HG03060 (cell line): ENCODE results near the gene ZBTB8A.
"Not testable (repeated sequence)": the region's sequence is repeated elsewhere in the genome, so short reads cannot be mapped to it uniquely, and the experiment has no call there.

Experiments
- ATAC-seq: cut with Tn5 transposase; IDR thresholded peaks from one replicate; pipeline ENCODE4 v1.9.1; 2021; ENCODE audit warnings: low read depth, moderate number of reproducible peaks; ENCODE audit not compliant: unreplicated experiment

Gene ZBTB8A

DNA sequence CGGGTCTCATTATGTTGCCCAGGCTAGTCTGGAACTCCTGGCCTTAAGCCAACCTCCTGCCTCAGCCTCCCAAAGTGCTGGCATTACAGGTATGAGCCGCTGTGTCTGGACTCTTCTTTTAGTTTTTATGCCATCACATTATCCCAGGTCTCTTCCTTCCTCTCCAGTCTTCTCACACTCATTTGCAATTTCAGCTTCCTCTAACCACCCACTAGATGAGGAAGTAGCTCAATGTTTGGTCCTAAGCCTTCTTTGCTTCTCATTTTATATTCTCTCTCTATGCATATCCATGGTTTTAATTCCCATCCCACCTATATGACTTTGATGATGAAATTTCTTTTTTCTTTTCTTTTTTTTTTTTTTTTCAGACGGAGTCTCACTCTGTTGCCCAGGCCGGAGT, 3.1 kb upstream of the ZBTB8A start:
- no peak for ATAC-seq

DNA sequence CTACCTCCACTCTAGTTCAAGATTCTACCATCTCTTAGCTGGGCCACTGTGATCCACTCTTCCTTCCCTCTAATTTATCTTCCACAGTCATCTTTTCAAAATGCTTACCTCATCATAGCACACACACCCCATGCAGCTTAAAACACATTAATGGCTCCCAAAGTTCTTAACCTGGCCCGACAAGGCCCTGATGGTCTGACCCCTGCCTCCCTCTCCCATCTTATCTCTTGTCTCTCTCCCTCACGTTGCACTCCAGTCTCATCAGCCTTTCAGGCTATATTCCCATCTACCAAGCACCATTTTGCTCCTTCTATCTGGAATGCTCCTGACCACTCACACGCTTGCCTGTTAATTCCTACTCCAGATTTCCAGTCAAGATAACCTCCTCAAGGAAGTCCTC, 2.5 kb upstream of the ZBTB8A start:
- no peak for ATAC-seq

DNA sequence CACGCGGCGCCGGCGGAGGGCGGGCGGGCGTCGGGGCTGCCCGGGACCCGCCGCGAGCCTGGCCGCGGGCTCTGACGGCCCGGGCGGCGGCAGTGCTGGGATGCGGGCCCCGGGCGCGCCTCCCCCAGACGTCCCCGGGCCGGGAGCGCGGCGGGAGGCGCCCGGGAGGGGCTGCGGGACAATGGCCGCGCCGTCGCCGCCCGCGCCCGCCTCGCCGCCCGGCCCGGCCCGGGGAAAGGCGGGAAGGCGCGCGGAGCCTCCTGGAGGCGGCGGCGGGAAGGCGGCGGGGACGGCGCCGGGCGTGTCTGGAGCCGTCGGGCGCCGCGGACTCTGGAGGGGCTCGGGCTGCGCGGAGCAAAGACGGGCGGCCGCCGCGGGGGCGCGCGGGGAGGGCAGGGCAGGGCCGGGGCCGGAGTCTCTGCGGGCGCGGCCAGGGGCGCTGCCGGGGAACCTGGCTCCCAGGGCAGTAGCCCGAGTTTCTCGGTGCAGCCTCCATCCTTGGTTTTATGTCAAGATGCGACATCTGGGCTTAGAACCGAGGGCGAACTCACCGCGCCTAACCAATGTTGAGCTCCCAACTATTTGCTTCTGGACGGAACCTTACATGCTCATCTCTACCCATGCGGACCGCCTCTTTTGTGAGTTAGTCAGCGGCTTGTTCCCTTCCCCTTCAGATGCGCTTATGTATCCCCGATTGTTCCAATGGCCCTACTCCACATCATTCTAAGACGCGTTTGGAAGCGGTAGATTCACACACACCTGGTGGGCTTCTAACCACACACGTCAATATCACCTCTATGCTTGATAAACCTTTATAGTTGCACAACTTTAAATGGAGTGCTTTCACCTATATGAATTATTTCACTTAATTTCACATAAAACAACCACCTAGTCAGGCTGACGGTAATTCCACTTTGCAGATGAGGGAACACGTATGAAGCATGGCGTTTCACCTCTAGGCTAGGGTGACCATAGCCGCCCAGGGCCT, 651 bp downstream of the ZBTB8A start:
- no peak for ATAC-seq

GRCh38 chr1:32540605-32541004, 1.4 kb downstream of the ZBTB8A start:
- ATAC-seq, result no peak

GRCh38 chr1:32541064-32541566, 1.9 kb downstream of the ZBTB8A start:
- no peak for ATAC-seq

GRCh38 chr1:32546611-32547010, 7.4 kb downstream of the ZBTB8A start:
- no peak for ATAC-seq

DNA sequence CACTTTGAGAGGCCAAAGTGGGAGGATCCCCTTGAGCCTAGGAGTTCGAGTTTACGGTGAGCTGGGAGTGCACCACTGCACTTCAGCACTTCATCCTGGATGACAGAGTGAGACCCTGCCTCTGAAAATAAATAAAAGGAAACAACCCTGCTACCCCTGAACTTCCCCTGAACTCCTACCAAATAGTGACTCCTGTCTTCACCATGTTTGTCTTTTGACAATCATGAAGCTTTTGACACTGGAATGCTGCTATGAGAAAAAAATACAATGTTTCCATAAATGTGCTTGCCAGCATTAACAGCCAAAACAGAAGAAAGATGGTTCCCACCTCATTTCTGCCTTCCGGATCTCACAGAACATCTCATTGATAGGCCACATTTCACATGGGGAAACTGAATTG, 10.4 kb downstream of the ZBTB8A start:
- no peak for ATAC-seq

- ATAC-seq, result no peak
Measured at GRCh38 chr1:32554288-32554687, 15.1 kb downstream of the ZBTB8A start.

- not testable (repeated sequence) for ATAC-seq
Measured at GRCh38 chr1:32557035-32557434, 17.8 kb downstream of the ZBTB8A start.

GRCh38 chr1:32557812-32558211, 18.6 kb downstream of the ZBTB8A start:
- no peak for ATAC-seq

- ATAC-seq, result no peak
Measured at GRCh38 chr1:32568929-32569328, 29.7 kb downstream of the ZBTB8A start.

- no peak for ATAC-seq
Measured at GRCh38 chr1:32580348-32581017, 41.3 kb downstream of the ZBTB8A start.

DNA sequence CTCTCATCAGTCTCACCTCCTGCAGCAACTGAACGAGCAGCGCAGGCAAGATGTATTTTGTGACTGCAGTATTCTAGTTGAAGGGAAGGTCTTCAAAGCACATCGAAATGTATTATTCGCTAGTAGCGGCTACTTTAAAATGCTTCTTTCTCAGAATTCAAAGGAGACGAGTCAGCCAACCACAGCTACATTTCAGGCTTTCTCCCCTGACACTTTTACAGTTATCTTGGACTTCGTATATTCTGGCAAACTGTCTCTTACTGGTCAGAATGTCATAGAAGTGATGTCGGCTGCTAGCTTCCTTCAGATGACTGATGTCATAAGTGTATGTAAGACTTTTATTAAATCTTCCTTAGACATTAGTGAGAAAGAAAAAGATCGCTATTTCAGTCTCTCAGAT, 53.7 kb downstream of the ZBTB8A start:
- ATAC-seq, result no peak

GRCh38 chr1:32600034-32600433, 60.8 kb downstream of the ZBTB8A start:
- no peak for ATAC-seq

- ATAC-seq, result no peak
Measured at GRCh38 chr1:32605711-32606424, 66.6 kb downstream of the ZBTB8A start.

GRCh38 chr1:32606565-32607371, 67.5 kb downstream of the ZBTB8A start:
- ATAC-seq, result no peak

DNA sequence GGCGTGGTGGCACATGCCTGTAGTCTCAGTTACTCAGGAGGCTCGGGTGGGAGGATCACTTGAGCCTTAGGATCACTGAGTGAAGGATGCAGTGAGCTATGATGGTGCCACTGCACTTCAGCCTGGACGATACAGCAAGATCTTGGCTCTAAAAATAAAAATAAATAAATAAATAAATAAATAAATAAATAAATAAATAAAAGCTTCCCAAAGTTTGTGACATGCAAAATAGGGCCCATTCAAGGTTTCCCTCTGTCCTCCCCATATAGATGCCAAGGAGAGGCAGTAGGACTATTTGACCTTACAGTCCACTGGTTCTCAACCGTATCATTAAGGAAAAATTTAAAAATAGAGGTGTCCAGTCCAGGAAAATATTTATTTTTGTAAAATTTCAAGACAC, 70.0 kb downstream of the ZBTB8A start:
- no peak for ATAC-seq

DNA sequence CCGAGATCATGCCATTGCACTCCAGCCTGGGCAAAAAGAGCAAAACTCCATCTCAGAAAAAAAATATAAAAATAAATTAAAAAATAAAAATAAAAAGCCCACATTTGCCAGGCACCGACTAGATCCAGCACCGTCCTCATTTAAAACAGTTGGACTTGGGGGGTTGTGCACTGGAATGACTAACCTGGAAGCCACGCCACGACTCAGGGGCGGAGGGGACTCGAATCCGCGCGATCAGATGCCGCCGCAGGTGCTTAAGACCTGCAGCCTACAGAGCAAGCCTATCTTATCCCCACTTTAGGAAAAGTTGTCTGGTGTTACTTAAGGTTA, 72.6 kb downstream of the ZBTB8A start:
- no peak for ATAC-seq

- no peak for ATAC-seq
Measured at GRCh38 chr1:32612189-32612881, 73.1 kb downstream of the ZBTB8A start.

GRCh38 chr1:32613472-32613871, 74.2 kb downstream of the ZBTB8A start:
- no peak for ATAC-seq
